GM21528 (cell line): ENCODE data around the gene SIPA1L3.
"Not testable (repeated sequence)": the region's sequence is repeated elsewhere in the genome, so short reads cannot be mapped to it uniquely, and the experiment has no call there.

Source experiments
- ATAC-seq: cut with Tn5 transposase; IDR thresholded peaks from one replicate; pipeline ENCODE4 v1.9.1; 2021; ENCODE audit warnings: mild to moderate bottlenecking, moderate library complexity; ENCODE audit not compliant: unreplicated experiment, low FRiP score

SIPA1L3 gene

DNA sequence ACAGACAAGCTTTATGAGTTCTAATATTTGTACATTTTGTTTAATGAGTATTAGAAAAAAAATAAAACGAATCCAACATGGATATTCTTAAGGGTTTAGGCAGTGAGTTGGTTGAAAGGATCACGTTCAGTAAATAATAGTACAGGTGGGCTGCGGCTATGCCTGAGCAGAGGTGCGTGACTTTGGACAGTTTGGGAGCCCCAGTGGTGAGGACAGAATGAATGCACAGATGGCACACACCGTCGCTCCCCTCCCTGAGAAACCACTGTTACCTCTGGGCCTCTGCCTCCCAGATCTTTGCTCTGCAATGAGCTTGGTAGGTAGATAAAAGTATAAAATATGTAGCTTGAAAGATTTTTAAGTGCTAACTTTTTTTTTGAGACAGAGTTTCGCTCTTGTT lies 153.3 kb downstream of the SIPA1L3 start:
- ATAC-seq: no peak

DNA sequence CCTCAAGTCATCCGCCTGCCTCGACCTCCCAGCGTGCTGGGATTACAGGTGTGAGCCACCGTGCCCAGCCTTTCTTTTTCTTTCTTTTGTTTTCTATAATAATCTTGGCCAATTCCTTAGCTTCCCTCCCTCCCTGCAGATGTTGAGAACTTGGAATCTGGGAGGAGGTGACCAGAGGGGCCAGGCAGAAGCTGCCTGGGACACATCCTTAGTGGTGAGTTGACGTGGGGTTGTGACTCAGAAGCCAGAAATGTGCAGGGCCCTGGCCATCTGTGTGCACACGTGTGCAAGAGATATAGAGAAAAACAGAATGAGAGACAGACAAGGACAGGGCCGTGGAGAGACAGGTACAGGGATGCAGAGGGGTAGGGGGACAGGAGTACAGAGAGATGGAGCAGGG lies 154.3 kb downstream of the SIPA1L3 start:
- no peak for ATAC-seq

DNA sequence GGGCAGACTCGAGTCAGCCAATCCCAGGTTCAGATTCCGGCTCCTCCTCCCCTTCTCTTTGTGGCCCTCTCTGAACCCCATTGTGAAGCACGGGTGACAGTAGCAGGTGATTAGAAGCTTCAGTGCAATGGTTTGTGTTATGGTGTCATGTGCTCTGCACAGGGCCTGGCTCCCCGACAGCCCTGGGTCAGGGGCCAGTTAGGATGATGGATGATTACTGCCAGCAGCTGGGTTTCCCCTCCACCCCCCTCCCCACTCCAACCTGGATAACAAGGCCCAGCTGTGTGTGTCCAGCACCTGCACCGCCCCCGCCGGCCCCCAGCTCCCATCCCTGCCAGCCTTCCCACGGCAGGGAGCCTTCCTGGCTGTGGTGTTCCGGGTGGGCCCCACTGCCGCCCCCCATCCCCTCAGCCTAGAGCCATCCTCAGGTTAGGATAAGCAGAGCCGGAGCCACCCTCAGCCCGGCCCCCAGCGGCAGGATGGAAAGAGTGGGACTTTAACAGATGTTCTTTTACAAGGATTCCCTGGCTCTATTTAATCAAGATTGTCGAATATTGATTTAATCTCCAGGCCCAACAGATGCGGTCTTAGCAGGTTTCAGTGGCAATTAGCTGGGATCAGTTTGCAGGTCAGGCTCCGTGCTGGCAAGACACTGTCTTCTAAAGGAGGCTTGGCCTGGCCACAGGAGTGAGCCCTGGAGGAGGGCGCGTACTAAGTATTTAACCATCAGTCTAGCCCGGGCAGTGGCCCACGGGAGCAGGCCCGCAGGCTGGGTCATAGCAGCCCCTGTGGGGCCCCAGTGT lies 156.2 kb downstream of the SIPA1L3 start:
- ATAC-seq: no peak

DNA sequence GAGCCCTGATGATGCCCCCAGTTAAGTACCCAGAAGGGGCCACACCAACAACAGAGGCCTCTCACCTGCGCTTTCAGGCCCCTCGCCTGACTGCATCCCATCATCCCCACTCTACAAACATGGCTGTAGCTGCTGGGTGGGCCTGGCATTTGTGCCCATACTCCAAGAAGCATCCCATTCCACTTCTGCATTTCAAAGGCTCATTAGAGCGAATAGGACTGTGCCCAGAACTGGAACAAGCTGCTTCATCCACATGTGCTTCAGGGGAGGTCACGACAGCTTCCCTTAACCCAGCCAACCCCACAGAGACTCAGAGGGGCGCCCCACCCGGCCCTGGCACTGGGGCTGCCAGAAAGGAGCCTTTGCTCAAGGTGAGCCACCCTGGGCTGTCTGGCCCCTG lies 156.9 kb downstream of the SIPA1L3 start:
- ATAC-seq: no peak

DNA sequence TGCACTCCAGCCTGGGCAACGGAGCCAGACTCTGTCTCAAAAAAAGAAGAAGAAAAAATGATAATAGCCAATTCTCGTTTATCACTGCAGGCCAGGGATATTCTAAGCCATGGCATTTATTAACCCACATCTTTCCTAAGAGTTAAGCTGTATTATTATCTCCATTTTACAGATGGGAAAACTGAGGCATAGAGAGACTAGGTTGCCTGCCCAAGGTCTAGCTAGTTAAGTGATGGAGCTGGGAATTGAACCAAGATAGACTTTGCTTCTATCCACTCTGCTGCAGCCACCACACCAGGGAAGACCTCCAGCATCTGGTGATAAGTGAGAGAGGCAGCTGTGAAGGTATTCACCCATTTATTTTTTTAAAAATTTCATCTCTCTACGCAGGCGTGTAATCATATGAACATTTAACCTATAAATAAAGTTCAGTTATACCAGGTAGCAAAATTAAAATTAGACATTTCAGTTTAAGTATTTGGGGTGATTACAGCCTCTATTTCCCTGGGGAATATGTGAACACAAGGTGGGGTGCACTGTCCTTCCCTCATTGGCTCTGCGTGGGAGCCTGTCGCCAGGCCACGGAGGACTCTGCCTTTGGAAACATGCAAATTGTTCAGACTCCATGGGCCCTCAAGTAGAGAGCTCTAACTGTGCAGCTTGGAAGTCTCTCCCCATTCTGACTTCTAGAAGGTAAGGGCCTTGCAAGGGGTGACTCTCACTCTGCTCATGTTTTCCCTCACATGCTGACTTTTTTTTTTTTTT lies 157.8 kb downstream of the SIPA1L3 start:
- no peak for ATAC-seq

DNA sequence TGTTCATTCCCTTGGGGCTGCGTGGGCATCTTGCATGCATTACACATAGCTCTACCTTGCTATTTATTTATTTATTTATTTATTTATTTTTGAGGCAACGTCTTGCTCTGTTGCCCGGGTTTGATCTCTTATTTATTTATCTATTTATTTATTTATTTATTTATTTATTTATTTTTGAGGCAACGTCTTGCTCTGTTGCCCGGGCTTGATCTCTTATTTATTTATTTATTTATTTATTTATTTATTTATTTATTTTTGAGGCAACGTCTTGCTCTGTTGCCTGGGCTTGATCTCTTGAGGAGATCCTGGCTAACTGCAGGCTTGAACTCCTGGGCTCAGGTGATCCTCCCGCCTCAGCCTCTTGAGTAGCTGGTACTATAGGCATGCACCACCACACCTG lies 158.8 kb downstream of the SIPA1L3 start:
- ATAC-seq: not testable (repeated sequence)

DNA sequence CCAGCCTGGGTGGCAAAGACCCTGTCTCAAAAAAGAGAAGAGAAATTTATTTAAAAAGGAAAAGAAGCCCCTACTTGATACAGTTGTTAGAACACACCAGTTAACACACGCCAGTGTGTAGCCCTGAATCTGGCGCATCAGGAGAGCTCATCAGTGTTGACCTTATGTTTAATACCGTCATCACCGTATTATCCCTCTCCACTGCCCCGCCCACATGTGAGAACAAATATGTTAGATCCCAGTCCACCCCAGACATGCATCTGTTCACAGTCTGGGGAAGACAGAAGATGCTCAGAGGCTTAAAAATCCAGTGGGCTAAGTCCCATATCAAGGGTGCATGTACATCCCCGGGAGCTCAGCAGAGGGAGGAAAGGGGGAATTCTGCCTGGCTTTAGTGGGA lies 161.8 kb downstream of the SIPA1L3 start:
- ATAC-seq: no peak

DNA sequence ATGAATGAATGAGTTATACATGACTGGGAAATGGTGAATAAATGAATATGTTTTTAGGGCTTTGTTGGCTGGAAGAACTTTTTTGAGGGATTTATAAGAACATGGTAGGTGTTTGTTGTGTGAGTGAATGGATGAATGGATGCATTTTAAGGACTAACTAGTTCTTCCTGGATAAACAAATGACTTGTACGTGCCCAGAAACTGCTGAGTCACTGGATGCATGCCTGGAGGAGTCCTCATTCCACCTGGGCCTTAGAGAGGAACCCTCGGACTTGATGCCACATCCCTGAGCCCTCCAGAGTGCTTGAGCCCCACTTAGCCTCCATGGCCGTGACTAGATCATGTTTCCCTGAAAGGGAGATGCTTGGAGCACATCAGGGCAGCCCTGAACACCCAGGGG lies 163.6 kb downstream of the SIPA1L3 start:
- no peak for ATAC-seq

DNA sequence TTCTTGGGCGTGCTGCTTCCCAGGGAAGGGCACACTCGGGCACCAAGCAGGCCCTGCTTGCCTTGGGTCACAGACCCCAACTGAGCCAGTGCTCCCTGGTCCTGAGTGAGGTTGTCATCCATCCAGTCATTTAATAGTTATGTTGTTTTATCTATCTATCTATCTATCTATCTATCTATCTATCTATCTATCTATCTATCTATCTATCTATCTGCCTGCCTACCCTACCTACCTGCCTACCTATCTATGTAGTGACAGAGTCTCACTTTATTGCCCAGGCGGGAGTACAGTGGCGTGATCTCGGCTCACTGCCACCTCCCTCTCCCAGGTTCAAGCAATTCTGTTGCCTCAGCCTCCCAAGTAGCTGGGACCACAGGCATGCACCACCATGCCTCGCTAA lies 164.0 kb downstream of the SIPA1L3 start:
- ATAC-seq: not testable (repeated sequence)

DNA sequence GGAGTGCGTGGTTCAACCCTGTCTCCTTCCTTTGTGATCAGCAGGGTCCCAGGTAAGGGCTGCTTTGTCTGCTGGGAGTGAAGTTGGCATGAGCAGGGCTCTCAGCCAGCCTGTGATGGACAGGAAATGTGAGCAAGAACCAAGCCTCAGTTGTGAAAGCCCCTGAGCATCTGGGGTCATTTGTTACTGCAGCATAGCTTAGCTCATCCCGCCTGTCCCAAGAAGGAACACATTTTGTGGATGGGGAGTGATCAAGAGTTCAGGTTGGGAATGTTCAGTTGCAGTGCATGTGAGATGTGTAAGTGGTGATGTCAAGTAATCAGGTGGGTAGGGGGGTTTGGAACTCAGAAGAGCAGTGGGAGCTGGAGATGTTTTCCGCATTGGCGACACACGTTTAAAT lies 164.6 kb downstream of the SIPA1L3 start:
- ATAC-seq: no peak

DNA sequence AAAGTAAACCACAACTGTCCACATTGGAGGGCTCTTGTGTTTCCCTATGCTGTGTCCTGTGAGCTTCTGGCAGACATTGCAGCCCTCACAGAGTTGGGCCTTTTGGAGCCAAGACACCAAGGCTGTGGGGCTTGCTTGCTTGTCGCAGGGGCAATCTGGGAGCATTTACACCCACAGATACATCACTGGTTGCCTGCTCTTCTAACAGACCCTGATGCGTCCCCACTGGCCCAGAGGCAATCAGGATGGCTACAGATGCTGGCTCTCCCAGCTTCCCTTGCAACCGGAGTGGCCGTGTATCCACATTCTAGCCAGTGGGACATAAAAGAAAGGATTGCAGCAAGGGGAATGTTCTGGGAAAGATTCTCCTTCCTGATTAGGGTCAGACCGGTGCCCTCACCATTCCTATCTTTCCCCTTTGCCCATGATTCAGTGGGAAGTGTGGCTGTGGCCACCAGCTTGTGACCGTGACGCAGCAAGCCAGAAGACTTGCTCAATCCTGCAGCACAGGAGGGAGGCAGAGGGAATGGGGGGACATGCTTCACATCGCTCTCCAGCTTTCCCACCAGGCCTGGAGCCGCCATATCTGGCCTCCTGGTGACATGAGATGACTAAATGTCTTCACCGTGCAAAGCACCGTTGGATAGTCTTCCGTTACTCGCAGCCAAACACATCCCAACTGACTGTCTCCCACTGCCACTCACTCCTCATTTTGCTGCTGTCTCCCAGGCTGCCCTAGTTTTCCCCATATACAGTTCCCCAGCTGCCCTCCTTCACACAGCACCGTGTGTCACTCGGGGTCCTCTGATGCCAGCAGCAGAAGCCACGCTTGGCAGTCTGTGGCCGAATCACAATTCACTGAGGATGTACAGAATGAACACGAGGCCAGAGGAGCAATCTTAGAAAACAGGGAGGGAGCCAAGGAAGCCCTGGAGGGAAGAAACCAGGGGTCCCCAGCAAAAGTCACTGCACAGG lies 166.1 kb downstream of the SIPA1L3 start:
- ATAC-seq: no peak

DNA sequence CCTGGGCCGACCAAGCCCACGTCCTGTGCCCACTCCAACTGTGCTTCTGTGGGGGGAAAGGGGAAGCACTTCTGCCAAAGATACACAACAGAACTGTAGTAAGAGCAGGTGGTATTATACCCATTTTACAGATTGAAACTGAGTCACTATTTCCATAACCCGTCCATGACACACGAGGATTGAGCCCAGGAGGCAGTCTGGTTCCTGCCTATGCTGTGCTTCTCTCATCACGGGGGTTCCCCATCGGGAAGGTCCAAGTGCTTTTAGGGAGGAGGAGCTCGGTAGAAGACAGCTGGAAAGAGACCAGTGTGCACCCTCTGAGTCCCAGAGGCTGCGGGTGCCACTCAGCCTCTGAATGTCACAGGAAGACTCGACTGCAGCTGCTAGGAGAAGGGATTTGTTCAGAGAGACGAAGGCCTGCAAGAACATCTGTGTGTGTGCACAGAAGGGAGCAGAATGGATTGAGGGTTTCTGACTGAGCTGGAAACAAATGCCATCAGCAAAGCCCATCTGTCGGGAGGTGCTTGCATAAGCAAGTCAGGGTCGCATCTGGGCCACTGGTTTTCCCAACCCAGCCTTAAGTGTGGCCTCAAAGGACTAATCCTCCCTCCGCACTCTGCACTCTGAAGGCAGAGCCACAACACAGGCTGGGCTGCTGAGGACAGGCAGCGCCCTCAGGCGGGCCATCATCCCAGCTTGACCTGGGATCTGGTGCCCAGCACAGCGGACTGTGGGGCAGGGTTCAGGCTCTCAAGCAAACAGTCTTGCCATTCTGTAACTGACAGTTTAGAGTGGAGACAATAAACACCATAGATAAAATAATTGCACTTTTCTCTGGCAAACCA lies 167.1 kb downstream of the SIPA1L3 start:
- no peak for ATAC-seq

DNA sequence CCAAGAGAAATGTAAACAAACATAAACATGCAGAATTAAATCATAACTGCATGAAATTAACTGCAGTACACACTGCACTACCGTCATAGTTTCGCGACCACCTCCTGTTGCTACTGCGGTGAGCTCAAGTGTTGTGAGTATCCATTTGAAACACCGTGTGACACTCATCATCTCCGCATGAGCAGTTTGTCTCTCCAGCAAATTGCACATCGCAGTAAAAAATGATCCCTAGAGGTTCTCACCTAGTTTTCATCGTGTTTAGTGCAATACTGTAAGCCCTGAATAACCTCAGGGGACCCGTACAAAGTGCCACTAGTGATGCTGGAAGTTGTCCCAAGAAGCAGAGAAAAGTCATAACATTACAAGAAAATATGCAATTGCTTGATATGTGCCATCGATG lies 169.3 kb downstream of the SIPA1L3 start:
- no peak for ATAC-seq

DNA sequence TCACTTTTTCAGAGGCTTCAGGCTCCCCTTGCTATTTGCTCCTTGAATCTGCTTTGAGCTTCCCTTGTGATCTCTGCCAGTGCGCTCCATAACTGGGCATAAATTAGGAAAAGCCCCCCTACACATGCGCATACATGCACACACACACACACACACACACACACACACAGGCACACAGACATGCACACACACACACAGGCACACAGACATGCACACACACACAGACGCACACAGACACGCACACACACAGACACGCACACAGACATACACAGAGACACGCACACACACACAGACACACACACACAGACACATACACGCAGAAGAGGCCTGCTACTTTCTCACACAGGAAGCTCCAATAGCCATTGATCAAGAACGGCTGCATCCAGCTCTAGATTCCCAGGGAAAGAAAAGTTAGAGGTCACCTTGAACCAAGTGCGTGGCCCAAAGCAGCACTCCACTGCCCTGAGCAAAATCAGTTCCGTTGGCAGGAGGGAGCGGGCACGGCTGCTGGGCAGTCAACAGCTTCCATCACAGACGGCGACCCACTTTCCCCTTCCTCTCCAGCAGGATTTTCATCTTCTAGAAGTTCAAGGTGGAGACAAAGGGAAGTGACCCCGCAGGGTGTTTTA lies 171.4 kb downstream of the SIPA1L3 start:
- no peak for ATAC-seq

DNA sequence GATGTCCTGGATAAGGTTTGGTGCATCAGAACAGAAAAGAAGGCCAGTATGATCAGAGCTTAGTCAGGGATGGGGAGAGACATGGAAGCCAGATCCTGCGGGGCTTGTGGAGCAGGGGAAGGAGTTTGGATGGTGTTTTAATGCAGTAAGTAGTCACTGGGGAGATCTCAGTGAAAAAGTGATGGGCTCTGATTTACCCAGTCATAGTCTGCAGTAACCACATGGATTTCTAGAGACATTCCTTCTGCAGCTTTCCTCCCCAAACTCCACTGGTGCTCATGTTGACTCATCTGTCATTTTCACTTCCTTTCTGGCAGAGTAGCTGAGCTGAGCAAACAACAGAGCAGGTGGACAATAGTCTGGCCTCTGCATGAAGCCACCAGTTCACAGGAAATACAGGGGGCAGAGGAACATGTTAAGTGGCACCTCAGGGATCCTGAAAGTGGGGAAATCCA lies 172.9 kb downstream of the SIPA1L3 start:
- no peak for ATAC-seq

DNA sequence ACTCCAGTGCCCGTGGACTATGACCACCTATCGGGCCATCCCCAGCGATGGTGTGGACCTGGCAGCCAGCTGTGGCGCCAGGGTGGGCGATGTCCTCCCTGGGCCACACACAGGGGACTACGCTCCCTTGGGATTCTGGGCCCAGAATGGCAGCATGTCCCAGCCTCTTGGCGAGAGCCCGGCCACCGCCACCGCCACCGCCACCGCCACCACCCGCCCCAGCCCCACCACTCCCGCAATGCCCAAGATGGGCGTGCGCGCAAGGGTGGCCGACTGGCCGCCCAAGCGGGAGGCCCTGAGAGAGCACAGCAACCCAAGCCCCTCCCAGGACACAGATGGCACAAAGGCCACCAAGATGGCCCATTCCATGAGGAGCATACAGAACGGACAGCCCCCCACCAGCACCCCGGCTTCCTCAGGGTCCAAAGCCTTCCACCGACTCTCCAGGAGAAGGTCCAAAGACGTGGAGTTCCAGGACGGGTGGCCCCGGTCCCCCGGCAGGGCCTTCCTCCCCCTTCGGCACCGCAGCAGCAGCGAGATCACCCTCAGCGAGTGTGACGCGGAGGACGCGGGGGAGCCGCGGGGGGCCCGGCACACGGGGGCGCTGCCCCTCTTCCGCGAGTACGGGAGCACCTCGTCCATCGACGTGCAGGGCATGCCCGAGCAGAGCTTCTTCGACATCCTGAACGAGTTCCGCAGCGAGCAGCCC lies 174.7 kb downstream of the SIPA1L3 start:
- no peak for ATAC-seq

DNA sequence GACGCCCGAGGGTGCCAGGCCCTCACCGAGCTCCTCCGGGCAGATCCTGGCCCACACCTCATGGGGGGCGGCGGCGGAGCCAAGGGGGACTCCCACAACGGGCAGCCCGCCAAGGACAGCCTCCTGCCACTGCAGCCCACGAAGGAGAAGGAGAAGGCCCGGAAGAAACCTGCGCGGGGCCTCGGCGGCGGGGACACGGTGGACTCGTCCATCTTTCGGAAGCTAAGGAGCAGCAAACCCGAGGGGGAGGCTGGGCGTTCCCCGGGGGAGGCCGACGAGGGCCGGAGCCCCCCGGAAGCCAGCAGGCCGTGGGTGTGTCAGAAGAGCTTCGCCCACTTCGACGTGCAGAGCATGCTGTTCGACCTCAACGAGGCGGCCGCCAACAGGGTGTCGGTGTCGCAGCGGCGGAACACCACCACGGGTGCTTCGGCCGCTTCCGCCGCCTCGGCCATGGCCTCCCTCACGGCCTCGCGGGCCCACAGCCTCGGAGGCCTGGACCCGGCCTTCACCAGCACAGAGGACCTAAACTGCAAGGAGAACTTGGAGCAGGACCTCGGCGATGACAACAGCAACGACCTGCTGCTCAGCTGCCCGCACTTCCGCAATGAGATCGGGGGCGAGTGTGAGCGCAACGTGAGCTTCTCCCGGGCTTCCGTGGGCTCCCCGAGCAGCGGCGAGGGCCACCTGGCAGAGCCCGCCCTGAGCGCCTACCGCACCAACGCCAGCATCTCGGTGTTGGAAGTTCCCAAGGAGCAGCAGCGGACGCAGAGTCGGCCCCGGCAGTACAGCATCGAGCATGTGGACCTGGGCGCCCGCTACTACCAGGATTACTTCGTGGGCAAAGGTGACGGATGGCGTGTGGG lies 175.5 kb downstream of the SIPA1L3 start:
- ATAC-seq: no peak

DNA sequence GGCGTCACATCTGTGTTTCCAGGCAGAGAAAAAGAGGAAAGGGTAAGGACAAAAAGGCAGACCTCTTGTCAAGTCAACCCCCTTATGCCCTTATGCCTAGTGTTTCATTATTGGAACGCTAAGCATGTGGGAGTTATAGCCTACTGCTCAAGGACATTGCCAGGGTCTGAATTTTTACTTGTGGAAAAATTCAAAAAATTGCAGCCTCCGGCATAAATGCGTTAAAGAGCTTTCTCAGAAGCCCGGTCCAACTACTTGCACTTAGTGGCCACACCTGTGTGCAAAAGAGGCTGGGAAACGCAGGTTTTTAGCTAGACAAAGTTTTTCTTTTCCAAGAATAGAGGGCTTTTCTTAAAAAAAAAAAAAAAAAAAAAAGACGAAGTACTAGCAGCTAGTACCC lies 177.2 kb downstream of the SIPA1L3 start:
- ATAC-seq: no peak
